Measurements from ENCODE around the gene HOXA6.

Gene HOXA6

DNA sequence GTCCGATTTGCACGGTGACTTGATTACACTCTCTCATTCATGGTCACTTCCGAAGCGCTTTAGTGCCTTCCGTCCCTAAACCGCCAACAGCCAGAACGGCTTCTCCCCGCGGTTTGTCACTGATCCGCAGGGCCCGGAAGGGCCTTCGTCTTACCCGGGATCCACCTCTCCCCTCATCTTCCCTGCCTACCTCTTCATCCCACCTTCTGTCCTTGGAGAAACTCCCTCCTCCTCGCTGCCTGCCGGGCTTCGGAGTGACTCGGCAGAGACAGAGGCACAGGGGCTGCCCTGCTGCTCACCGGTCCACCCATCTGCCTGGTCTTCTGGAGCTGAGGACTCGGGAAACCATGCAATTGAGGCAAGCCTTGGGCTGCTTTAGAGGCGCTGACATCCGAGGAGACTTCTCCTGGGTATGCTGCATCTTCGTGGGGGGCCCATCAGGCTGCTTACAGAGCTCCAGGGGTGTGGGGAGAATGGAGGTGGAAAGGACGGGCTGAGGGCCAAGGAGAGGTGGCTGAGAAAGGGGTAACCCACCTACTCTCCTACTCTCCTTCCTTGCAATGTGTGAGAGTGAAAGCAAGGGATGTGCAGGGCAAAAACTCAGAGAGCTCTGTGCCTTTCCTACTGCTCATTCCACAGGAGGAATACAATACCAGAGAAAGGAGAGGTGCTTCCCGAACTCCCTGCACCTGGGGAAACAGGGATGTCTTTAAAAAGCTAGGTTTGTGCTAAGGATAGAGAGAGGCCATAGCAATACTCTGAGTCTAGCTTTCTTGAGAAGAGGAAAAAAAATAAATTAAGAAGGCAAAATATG lies 38.5 kb upstream of the HOXA6 start:
- TF ChIP-seq Cebpa-rat (IDR thresholded peaks at IDR 0.05), result no peak
- no peak overlapping the region for H3K27ac ChIP-seq
- H4K20me1 ChIP-seq, result peaks cover 0 to 98% (median 90%) of the 10 kb centered on the region in 11 experiments; a peak in 19 of 22 replicates
- H3K4me1 ChIP-seq, result peaks cover 0 to 43% (median 11%) of the 10 kb centered on the region in 10 experiments; a peak in 12 of 20 replicates
- H3K27me3 ChIP-seq, result peaks cover 100% of the 10 kb centered on the region in 11 experiments
- no peaks in the 10 kb centered on the region for H3K36me3 ChIP-seq
- peak overlapping the region in 1 of 11 experiments; percentile 81; a peak in 2 of 22 replicates for H3K4me2 ChIP-seq
- no peak overlapping the region; a peak in 1 of 20 replicates for H3K4me3 ChIP-seq
- no peak overlapping the region for H3K9ac ChIP-seq
- H3K9me3 ChIP-seq (replicated peaks in 1 of 11), result peaks cover 0 to 28% (median 0%) of the 10 kb centered on the region in 11 experiments; a peak in 5 of 22 replicates

DNA sequence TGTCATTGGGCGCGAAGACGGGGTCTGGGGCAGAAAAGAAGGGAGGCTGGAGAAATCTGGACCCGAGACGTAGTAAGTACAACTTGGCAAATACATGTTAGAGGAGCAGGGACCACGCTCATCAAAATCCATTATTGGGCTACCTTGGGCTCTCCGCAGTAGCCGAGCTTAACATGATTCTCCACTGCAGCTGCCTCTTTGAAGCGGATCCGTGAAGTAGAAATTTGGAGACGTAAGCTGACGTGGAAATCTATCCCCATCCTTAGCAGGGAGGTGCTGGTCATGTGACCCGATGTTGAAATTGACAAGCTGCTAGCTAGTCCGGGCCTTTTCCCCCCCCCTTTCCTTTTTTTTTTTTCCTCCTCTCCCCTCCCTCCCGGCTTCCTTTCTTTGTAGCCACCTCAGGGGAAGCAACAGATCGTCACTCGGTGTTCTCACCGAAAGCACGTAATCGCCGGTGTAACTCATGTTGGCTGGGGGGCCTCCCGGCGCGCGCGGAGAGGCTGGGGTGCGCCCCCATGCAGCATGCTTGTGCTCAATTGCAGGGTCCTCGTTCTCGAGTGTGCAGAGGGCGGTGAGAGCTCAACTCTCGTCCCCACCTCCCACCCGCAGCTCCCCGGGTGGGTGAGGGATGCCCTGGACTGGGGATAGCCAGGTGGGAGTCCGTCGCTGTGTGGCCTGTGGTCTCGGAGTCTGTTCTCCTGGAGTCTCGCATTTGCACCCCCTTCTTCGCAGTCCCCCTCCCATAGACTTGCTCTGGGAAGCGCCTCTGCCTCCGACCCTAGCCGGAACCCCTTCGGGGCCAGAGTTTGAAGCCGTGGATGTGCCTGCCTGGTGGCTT lies 37.7 kb upstream of the HOXA6 start, which contains the start of gene HOXA11:
TSS of gene HOXA11 (minus strand) at position 220 of the 841 bp plus-strand sequence. CDS start at position 132, 88 bp downstream.
- H3K9ac ChIP-seq, result no peak within 1 kb of the TSS

DNA sequence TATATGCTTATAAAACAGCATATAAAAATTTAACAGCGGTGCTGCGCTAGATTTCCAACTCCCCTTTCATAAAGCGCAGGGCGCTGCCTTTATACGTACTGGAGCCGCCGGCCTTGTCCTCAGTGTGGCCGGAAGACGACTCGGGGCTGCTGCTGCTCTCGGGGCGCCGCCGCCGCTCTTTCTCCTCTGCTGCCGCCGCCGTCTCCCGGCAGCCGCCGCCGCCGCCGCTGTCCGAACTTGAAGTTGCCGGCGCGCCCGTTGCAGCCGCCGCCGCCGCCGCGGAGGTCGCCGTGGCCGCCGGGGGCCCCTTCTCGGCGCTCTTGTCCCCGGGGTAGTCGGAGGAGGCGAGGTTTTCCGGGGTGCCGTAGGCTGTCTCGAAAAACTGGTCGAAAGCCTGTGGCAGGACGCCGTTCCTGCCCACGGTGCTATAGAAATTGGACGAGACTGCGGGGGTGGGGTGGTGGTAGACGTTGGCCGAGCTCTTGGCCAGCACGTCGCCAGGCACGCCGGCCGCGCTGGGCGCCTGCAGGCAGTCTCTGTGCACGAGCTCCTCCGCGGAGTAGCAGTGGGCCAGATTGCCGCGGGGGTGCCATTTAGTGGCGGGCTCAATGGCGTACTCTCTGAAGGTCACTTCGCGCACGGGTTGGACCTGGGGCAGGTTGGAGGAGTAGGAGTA lies 36.9 kb upstream of the HOXA6 start:
- H3K9ac ChIP-seq, result no peak overlapping the region
- peak overlapping the region in 10 of 11 experiments; percentile 1 to 92 (median 24); a peak in 15 of 22 replicates for H3K4me2 ChIP-seq
- H3K27ac ChIP-seq, result no peak overlapping the region
- peaks cover 0 to 31% (median 4%) of the 10 kb centered on the region in 11 experiments; a peak in 10 of 22 replicates for H3K9me3 ChIP-seq (replicated peaks in 1 of 11)
- H3K4me1 ChIP-seq, result peaks cover 0 to 43% (median 11%) of the 10 kb centered on the region in 10 experiments; a peak in 12 of 20 replicates
- no peak for TF ChIP-seq Cebpa-rat (IDR thresholded peaks at IDR 0.05)
- peaks cover 0 to 90% (median 74%) of the 10 kb centered on the region in 11 experiments; a peak in 19 of 22 replicates for H4K20me1 ChIP-seq
- H3K36me3 ChIP-seq, result no peaks in the 10 kb centered on the region
- peak overlapping the region in 5 of 10 experiments; percentile 19 to 48 (median 40); a peak in 8 of 20 replicates for H3K4me3 ChIP-seq
- peaks cover 100% of the 10 kb centered on the region in 11 experiments for H3K27me3 ChIP-seq

More for the DNA sequence above, 37.7 kb upstream of the HOXA6 start, which contains the start of gene HOXA11:
- Histone ChIP-seq H3K4me2 (peak within 1 kb of the TSS in 10 of 11 experiments; percentile 1 to 92 (median 24); a peak in 15 of 22 replicates), H3K4me1 (peaks cover 0 to 43% (median 11%) of the 10 kb centered on the region in 10 experiments; a peak in 12 of 20 replicates), H3K27ac (no peak within 1 kb of the TSS), H3K36me3 (no peaks in the 10 kb centered on the region), H3K9me3 (replicated peaks in 1 of 11) (peaks cover 0 to 28% (median 0%) of the 10 kb centered on the region in 11 experiments; a peak in 6 of 22 replicates), H3K4me3 (peak within 1 kb of the TSS in 5 of 10 experiments; percentile 19 to 48 (median 40); a peak in 9 of 20 replicates), H4K20me1 (peaks cover 0 to 97% (median 82%) of the 10 kb centered on the region in 11 experiments; a peak in 19 of 22 replicates), H3K27me3 (peaks cover 100% of the 10 kb centered on the region in 11 experiments)
- TF ChIP-seq Cebpa-rat (IDR thresholded peaks at IDR 0.05), result no peak

DNA sequence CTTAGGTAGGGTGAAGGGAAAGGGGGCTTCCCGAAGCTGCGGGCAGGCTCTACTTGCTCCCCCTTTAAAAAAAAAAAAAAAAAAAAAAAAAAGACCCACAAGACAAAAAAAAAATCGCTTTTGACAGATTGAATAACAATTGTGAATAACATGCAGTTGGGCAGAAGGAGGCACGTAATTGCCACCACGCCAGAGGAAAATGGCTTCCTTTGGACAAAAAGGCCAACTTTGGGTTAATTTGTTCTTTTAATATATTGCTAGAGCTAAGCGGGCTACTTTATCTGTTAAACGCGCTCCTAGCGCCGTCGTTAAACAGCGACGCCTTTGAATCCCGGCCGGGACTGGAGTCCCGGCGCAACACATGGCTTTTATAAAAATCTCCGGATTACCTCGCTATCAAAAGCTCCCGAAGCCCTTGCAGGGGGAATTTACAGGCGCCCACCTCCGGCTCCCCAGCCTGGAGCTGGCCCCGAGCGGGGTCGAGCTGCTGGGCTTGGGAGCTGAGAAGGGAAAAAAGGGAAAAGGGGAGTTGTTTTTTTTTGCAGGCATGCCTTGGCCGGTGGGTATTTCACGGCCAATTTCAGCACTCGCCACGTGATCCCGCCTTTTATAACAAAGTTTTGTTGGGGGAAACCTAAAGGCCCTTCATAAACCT lies 36.2 kb upstream of the HOXA6 start:
- no peak overlapping the region for H3K27ac ChIP-seq
- H3K4me2 ChIP-seq, result peak overlapping the region in 10 of 11 experiments; percentile 1 to 92 (median 24); a peak in 14 of 22 replicates
- H3K4me1 ChIP-seq, result peaks cover 0 to 39% (median 11%) of the 10 kb centered on the region in 10 experiments; a peak in 12 of 20 replicates
- H3K4me3 ChIP-seq, result peak overlapping the region in 5 of 10 experiments; percentile 19 to 48 (median 40); a peak in 7 of 20 replicates
- TF ChIP-seq Cebpa-rat (IDR thresholded peaks at IDR 0.05), result no peak
- H3K9me3 ChIP-seq (replicated peaks in 1 of 11), result peaks cover 0 to 33% (median 5%) of the 10 kb centered on the region in 11 experiments; a peak in 10 of 22 replicates
- H4K20me1 ChIP-seq, result peaks cover 0 to 84% (median 68%) of the 10 kb centered on the region in 11 experiments; a peak in 19 of 22 replicates
- peaks cover 100% of the 10 kb centered on the region in 11 experiments for H3K27me3 ChIP-seq
- no peak overlapping the region for H3K9ac ChIP-seq
- no peaks in the 10 kb centered on the region for H3K36me3 ChIP-seq

DNA sequence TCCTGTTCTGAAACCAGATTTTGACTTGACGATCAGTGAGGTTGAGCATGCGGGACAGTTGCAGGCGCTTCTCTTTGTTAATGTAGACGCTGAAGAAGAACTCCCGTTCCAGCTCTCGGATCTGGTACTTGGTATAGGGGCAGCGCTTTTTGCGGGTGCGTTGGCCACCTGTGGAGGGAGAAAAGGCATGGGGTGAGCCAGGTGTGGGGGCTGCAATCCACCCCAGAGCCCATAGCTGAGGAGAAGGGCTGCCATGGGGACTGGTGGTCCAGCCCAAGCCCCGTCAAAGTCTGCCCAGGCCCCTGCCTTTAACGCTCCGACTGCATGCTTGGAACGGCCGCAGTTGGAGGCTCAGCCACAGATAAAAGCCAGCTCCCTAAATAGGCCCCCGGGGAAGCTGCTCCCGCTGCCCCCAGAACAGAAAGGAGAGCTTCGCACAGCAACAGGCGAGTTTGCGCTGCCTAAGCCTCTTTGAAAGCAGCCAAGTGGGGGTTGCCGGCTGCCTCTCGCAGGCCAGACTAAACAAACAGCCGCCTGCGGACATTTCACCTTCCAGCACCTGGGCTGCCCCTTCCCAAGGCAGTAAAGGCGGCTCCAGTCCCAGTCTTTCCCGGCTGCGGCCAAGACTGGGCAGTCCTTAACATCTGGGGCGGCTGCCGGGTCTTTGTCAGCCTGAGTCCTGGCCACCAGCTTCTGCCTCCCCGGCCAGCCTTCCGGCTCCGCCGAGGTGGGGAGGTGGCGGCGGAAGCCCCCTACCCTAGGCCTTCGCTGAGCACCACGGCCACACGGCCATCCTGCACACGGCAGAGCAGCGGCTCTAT lies 35.5 kb upstream of the HOXA6 start:
- Histone ChIP-seq H3K9me3 (replicated peaks in 1 of 11) (peaks cover 0 to 33% (median 5%) of the 10 kb centered on the region in 11 experiments; a peak in 10 of 22 replicates), H3K4me2 (peak overlapping the region in 3 of 11 experiments; percentile 70 to 92 (median 81); a peak in 5 of 22 replicates), H4K20me1 (peaks cover 0 to 76% (median 60%) of the 10 kb centered on the region in 11 experiments; a peak in 19 of 22 replicates), H3K9ac (no peak overlapping the region), H3K27me3 (peaks cover 100% of the 10 kb centered on the region in 11 experiments), H3K27ac (no peak overlapping the region), H3K4me1 (peaks cover 0 to 32% (median 7%) of the 10 kb centered on the region in 10 experiments; a peak in 10 of 20 replicates), H3K36me3 (no peaks in the 10 kb centered on the region), H3K4me3 (peak overlapping the region in 2 of 10 experiments; percentile 40 to 48; a peak in 4 of 20 replicates)
- TF ChIP-seq Cebpa-rat (IDR thresholded peaks at IDR 0.05), result no peak

DNA sequence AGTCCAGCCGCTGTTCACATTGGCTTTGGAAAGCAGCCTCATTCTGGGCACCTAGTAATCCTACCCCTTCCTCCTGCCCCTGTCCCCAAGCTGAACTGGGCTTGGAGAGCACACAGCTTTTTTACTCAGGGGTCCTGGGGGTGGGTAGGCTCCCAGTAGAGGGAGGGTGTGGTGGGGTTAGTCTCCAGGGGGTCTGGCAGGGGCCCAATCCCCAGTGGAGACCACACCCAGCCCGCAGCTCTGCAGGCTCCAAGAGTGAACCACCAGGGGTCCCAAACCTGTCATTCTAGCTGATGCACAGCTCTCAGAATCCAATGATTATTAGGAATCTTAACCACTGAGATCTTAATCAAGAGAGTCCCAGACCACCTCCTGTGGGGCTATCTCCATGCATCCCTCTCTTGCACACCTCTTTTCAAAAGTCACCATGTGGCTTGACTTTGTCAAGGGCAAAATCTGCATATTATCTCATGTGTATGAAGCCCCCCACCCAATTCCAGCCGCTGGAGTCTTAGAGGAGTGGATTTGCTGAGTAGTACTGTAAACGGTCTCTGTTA lies 34.8 kb upstream of the HOXA6 start:
- no peak for TF ChIP-seq Cebpa-rat (IDR thresholded peaks at IDR 0.05)
- H3K4me2 ChIP-seq, result no peak overlapping the region
- H3K27me3 ChIP-seq, result peaks cover 100% of the 10 kb centered on the region in 11 experiments
- peaks cover 0 to 29% (median 7%) of the 10 kb centered on the region in 10 experiments; a peak in 9 of 20 replicates for H3K4me1 ChIP-seq
- peaks cover 0 to 29% (median 5%) of the 10 kb centered on the region in 11 experiments; a peak in 10 of 22 replicates for H3K9me3 ChIP-seq (replicated peaks in 1 of 11)
- no peaks in the 10 kb centered on the region for H3K36me3 ChIP-seq
- H4K20me1 ChIP-seq, result peaks cover 0 to 70% (median 54%) of the 10 kb centered on the region in 11 experiments; a peak in 19 of 22 replicates
- no peak overlapping the region for H3K4me3 ChIP-seq
- H3K27ac ChIP-seq, result no peak overlapping the region
- no peak overlapping the region for H3K9ac ChIP-seq
